ENCODE measurements around the gene ZFAND2A. TPM values are rescaled to one million over a fixed set of nuclear protein-coding genes. Genes with fewer than 3 reads are reported as not detected.

ZFAND2A gene
- total and polyA plus RNA-seq, 2 of the 8 experiments (the other 6 are each of a cell fraction or from before 2014, with no cell fraction given) = 16.6 to 20.3 TPM

DNA sequence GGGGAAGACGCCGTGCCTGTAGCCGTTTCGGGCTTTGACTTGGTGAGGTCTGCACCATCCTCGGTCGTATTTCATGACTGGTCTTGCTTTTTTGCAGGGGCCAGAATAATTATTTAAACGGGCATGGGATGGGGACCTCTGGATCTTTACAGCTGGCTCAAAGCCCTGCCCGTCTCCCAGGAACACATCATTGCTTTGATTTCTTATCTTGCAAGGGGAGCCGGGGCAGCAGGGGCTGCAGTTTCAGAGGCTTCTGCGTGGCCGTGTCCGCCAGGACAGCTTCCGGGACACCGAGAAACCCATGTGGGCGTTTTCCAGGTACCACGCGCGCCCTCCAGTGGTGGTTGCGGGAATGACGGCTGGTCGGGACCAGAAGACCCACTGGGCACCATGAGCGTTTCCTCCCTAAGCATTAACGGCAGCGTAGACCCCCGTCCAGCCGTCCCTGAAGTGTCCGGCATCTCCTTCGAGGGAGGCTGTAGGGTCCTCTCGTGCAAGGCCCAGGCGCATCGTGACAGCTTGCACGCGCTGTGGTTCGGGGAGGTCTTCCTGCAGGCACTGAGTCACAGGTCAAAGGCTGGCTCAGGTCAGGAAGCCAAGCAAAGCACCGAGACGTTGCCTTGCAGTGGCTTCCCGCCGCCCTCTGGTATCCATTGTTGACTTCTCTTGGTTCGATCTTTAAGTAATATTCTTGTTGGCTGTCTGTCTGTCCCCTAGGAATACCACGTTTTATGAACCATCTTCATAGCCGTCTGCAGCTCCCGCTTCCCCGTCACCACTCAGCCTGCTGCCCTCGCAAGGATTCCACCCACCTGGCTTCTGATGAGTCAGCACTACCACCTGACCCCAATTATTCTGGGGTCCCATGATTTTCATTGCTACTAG is 16.2 kb upstream of the ZFAND2A start (continued):
- TF ChIP-seq, protein P1, sequence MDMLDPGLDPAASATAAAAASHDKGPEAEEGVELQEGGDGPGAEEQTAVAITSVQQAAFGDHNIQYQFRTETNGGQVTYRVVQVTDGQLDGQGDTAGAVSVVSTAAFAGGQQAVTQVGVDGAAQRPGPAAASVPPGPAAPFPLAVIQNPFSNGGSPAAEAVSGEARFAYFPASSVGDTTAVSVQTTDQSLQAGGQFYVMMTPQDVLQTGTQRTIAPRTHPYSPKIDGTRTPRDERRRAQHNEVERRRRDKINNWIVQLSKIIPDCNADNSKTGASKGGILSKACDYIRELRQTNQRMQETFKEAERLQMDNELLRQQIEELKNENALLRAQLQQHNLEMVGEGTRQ (IDR thresholded peaks at IDR 0.05; ENCODE audit: low read length) = no peak; the same call in 1 of the 2 replicates
- TF ChIP-seq POU5F1 (IDR thresholded peaks at IDR 0.05; ENCODE audit: low read depth, low read length) (no peak), TAF7 (optimal IDR thresholded peaks at IDR 0.05; ENCODE audit: borderline replicate concordance, low read depth, low read length) (no peak), TEAD4 (IDR thresholded peaks at IDR 0.05; ENCODE audit: low read depth, low read length) (no peak), SUZ12 (IDR thresholded peaks at IDR 0.05; ENCODE audit: low read length) (no peak), BACH1 (IDR thresholded peaks at IDR 0.05; ENCODE audit: low read length) (peak; percentile 72), E2F6 (IDR thresholded peaks at IDR 0.05) (peak; percentile 50; the same call in 1 of the 2 replicates), SIN3A (conservative IDR thresholded peaks at IDR 0.05 in 1 of 2, IDR thresholded peaks at IDR 0.05 in 1 of 2; ENCODE audit: low read depth in 1 of 2, low read length in 2 of 2) (peak in 1 of 2 experiments; percentile 64; a peak in 1 of 4 replicates), HDAC2 (IDR thresholded peaks at IDR 0.05; ENCODE audit: borderline replicate concordance in 1 of 2, low read depth in 2 of 2, low read length in 2 of 2) (0 out of 4 replicates have a peak, but pooled peaks of 1 of the 2 experiments have one; percentile 22), GABPA (IDR thresholded peaks at IDR 0.05; ENCODE audit: borderline replicate concordance, insufficient read depth, low read length) (peak; percentile 58), EGR1 (IDR thresholded peaks at IDR 0.05; ENCODE audit: borderline replicate concordance, low read depth, low read length) (peak; percentile 48; the same call in 1 of the 2 replicates), MAFK (IDR thresholded peaks at IDR 0.05; ENCODE audit: low read depth, low read length) (peak; percentile 17; the same call in 1 of the 2 replicates), HDAC6 (IDR thresholded peaks at IDR 0.05; ENCODE audit: low read depth, low read length) (no peak), RXRA (IDR thresholded peaks at IDR 0.05; ENCODE audit: insufficient read depth, low read depth, low read length) (no peak)
